ENCODE measurements around the gene GIPC2.

DNA sequence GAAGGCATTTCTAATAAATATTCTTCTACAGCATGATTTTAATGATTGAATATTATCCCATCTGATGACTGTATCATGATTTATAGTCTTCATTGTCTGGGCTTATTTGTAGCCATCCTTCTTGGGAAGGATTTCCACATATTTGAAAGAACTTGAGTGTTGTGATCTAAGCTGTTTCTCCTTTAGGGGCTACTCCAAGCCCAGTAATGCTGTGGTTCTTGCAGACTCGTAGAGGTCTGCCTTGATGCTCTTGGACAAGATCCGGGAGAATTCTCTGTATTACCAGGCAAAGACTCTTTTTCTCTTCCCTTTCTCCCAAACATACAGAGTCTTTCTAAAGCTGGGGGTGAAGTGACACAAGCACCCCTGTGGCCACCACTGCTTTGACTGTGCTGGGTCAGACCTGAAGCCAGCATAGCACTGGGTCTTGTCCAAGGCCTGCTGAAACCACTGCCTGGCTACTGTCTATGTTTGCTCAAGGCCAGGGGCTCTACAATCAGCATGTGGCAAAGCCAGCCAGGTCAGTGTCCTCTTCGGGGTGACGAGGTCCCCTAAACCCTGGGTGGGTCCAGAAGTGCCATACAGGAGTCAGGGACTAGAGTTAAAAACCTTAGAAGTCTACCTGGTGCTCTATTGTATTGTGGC is 107.4 kb downstream of the GIPC2 start:
- TF ChIP-seq, protein P1, sequence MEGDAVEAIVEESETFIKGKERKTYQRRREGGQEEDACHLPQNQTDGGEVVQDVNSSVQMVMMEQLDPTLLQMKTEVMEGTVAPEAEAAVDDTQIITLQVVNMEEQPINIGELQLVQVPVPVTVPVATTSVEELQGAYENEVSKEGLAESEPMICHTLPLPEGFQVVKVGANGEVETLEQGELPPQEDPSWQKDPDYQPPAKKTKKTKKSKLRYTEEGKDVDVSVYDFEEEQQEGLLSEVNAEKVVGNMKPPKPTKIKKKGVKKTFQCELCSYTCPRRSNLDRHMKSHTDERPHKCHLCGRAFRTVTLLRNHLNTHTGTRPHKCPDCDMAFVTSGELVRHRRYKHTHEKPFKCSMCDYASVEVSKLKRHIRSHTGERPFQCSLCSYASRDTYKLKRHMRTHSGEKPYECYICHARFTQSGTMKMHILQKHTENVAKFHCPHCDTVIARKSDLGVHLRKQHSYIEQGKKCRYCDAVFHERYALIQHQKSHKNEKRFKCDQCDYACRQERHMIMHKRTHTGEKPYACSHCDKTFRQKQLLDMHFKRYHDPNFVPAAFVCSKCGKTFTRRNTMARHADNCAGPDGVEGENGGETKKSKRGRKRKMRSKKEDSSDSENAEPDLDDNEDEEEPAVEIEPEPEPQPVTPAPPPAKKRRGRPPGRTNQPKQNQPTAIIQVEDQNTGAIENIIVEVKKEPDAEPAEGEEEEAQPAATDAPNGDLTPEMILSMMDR (IDR thresholded peaks at IDR 0.05) = no peak
- TF ChIP-seq POLR2AphosphoS5 (IDR thresholded peaks at IDR 0.05; ENCODE audit: low read depth, low read length) = no peak

Measured in Panc1 (cell line).